NCI-H446 treated with DMSO at 0.1 percent for 48 hours (cell line): ENCODE results near the gene SLAMF9.

ENCODE experiments used
- DNase-seq: peaks from one replicate; lab custom pipeline; 2025; lab: John Stamatoyannopoulos, UW

Gene SLAMF9

GRCh38 chr1:159945483-159946241, 8.4 kb downstream of the SLAMF9 start, which contains the start of gene IGSF9:
IGSF9 (minus strand) TSS chr1:159945613; CDS start chr1:159943454, 2,159 bp downstream.
- peak; percentile 85 for DNase-seq

GRCh38 chr1:159944623-159945455, 9.2 kb downstream of the SLAMF9 start:
- DNase-seq: no peak

GRCh38 chr1:159943908-159944622, 10.0 kb downstream of the SLAMF9 start:
- DNase-seq: peak; percentile 51

GRCh38 chr1:159943278-159943640, 10.8 kb downstream of the SLAMF9 start:
- DNase-seq: no peak

- no peak for DNase-seq
These were observed 11.3 kb downstream of the SLAMF9 start for GRCh38 chr1:159942632-159943277.

- DNase-seq: no peak
These were observed 12.2 kb downstream of the SLAMF9 start for GRCh38 chr1:159941591-159942560.

GRCh38 chr1:159941141-159941540, 12.9 kb downstream of the SLAMF9 start:
- no peak for DNase-seq

- DNase-seq: no peak
These were observed 13.9 kb downstream of the SLAMF9 start for GRCh38 chr1:159940006-159940620.

GRCh38 chr1:159939678-159940002, 14.4 kb downstream of the SLAMF9 start:
- DNase-seq: no peak

GRCh38 chr1:159938905-159939677, 14.9 kb downstream of the SLAMF9 start:
- DNase-seq: no peak

- DNase-seq: no peak
These were observed 15.7 kb downstream of the SLAMF9 start for GRCh38 chr1:159938211-159938852.

GRCh38 chr1:159937054-159937750, 16.8 kb downstream of the SLAMF9 start:
- DNase-seq: no peak

- peak; percentile 8 for DNase-seq
These were observed 17.6 kb downstream of the SLAMF9 start for GRCh38 chr1:159936273-159936904.

GRCh38 chr1:159935719-159936272, 18.2 kb downstream of the SLAMF9 start:
- DNase-seq: no peak

GRCh38 chr1:159935305-159935704, 18.7 kb downstream of the SLAMF9 start:
- no peak for DNase-seq

- no peak for DNase-seq
These were observed 19.6 kb downstream of the SLAMF9 start for GRCh38 chr1:159934136-159935039.

- DNase-seq: no peak
These were observed 20.7 kb downstream of the SLAMF9 start for GRCh38 chr1:159933347-159933746.
